GM23338 (cell line): Measurements from ENCODE around the gene SCGB3A2.

Experiments used
- EZH2 ChIP-seq: fragments of 200-600 bp; sonication (generic); IDR thresholded peaks from one replicate; pipeline ENCODE4 v1.8.0; 2017; ENCODE audit warnings: antibody characterized with exemption, mild to moderate bottlenecking, low read depth; ENCODE audit not compliant: unreplicated experiment
- EZH2phosphoT487 ChIP-seq: fragments of 200-600 bp; sonication (generic); IDR thresholded peaks from one replicate; pipeline ENCODE4 v1.8.1; 2018; ENCODE audit warnings: antibody characterized with exemption; ENCODE audit not compliant: unreplicated experiment
- JUNB ChIP-seq: IDR thresholded peaks from one replicate; pipeline ENCODE4 v1.6.1; 2016; ENCODE audit warnings: antibody characterized with exemption; ENCODE audit not compliant: unreplicated experiment
- POLR2AphosphoS5 ChIP-seq: IDR thresholded peaks from 2 replicates; pipeline ENCODE4 v1.6.1; 2016; ENCODE audit warnings: antibody characterized with exemption, low read depth
- TF ChIP-seq, protein P1 (sequence below), 2 experiments: fragments of 200-600 bp in 1 of 2; sonication (generic) in 1 of 2; conservative IDR thresholded peaks; 2 replicates each; pipeline versions ENCODE4 v1.5.1 to v1.6.1; 2016 to 2017; ENCODE audit warnings: antibody characterized with exemption in 2 of 2, low read depth in 2 of 2, mild to moderate bottlenecking in 2 of 2, moderate library complexity in 1 of 2
- TF ChIP-seq, protein P2 (sequence below): IDR thresholded peaks from one replicate; pipeline ENCODE4 v1.6.1; 2018; ENCODE audit warnings: antibody characterized with exemption; ENCODE audit not compliant: unreplicated experiment

DNA sequence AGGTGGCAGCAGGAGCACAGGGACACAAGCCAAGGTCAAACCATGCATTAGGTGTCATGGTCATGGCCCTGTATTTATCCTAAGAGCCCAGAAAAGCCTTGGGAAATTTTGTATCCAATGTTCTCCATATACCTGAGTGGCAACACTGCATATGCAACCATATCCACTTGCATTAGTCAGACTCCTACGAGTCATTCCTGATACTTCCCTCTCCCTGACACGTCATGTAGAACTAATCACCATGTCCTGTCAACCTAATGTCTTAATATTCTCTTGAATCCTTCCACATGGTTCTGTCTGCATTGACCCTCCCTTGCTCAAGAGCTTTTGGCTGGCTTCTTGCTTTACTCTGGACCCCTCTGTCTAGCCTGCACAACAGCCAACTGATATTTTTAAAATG, 9.4 kb downstream of the SCGB3A2 start:
- TF ChIP-seq EZH2phosphoT487 = no peak
- TF ChIP-seq, protein P1, sequence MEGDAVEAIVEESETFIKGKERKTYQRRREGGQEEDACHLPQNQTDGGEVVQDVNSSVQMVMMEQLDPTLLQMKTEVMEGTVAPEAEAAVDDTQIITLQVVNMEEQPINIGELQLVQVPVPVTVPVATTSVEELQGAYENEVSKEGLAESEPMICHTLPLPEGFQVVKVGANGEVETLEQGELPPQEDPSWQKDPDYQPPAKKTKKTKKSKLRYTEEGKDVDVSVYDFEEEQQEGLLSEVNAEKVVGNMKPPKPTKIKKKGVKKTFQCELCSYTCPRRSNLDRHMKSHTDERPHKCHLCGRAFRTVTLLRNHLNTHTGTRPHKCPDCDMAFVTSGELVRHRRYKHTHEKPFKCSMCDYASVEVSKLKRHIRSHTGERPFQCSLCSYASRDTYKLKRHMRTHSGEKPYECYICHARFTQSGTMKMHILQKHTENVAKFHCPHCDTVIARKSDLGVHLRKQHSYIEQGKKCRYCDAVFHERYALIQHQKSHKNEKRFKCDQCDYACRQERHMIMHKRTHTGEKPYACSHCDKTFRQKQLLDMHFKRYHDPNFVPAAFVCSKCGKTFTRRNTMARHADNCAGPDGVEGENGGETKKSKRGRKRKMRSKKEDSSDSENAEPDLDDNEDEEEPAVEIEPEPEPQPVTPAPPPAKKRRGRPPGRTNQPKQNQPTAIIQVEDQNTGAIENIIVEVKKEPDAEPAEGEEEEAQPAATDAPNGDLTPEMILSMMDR (conservative IDR thresholded peaks at IDR 0.05; ENCODE audit: low read depth in 2 of 2) = no peak
- no peak for TF ChIP-seq JUNB
- TF ChIP-seq EZH2 = no peak
- no peak for TF ChIP-seq POLR2AphosphoS5
- TF ChIP-seq, protein P2, sequence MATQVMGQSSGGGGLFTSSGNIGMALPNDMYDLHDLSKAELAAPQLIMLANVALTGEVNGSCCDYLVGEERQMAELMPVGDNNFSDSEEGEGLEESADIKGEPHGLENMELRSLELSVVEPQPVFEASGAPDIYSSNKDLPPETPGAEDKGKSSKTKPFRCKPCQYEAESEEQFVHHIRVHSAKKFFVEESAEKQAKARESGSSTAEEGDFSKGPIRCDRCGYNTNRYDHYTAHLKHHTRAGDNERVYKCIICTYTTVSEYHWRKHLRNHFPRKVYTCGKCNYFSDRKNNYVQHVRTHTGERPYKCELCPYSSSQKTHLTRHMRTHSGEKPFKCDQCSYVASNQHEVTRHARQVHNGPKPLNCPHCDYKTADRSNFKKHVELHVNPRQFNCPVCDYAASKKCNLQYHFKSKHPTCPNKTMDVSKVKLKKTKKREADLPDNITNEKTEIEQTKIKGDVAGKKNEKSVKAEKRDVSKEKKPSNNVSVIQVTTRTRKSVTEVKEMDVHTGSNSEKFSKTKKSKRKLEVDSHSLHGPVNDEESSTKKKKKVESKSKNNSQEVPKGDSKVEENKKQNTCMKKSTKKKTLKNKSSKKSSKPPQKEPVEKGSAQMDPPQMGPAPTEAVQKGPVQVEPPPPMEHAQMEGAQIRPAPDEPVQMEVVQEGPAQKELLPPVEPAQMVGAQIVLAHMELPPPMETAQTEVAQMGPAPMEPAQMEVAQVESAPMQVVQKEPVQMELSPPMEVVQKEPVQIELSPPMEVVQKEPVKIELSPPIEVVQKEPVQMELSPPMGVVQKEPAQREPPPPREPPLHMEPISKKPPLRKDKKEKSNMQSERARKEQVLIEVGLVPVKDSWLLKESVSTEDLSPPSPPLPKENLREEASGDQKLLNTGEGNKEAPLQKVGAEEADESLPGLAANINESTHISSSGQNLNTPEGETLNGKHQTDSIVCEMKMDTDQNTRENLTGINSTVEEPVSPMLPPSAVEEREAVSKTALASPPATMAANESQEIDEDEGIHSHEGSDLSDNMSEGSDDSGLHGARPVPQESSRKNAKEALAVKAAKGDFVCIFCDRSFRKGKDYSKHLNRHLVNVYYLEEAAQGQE = no peak
